ENCODE results near the gene CDC14A.

Gene CDC14A

DNA sequence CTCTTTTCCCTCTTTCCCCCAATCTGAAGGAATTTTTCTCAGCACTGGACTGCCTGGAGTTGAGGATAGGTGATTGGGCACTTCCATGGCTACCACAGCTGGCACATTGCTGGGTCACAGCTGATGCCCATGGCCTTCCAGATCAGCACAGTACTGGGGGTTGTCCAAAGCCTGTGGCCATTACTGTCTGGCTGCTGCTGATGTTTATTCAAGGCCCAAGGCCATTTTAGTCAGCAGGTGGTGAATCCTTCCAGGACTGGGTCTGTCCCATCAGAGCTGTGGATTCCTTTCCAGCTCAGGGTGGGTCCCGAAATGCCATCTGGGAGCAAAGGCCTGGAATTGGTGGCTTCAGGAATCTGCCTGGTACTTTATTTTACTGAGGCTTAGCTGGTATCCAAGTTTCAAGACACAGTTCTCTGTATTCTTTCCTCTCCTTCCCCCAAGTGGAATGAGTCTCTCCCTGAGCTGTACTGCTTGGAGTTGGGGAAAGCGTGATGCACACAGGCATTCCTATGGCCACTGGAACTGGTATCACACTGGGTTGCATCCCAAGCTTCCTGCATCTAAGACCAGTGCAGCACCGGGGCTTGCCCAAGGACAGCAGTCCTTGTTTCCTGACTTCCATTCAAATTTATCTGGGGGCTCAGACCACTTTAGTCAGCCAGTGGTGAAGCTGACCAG lies 204.8 kb downstream of the CDC14A start:
- H3K27ac Mint-ChIP-seq = no peak overlapping the region
- H3K36me3 Mint-ChIP-seq = no peaks in the 10 kb centered on the region
- H3K9me3 Mint-ChIP-seq = peaks cover 10% of the 10 kb centered on the region
- no peak for DNase-seq
- H3K27me3 Mint-ChIP-seq = peaks cover 21% of the 10 kb centered on the region
- no peak overlapping the region for H3K4me3 Mint-ChIP-seq
- CTCF ChIA-PET = no interaction called here
- no peaks in the 10 kb centered on the region for H3K4me1 Mint-ChIP-seq

DNA sequence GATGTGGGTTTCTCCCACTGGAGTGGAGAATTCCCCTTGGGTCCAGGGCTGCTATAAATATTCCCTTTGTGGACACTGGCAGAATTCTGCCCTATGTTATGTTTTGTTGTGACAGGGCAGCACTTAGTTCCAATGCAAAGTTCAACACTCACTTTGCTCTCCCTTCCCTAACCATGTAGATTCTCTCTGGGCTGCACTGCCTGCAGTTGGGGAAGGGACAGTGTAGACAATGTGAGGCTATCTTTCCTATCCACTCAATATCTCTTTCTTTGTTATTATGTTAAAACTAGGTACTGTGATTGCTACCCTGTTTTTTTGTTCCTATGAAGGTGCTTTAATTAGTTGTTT lies 205.3 kb downstream of the CDC14A start:
- Mint-ChIP-seq H3K27me3 (peaks cover 16% of the 10 kb centered on the region), H3K4me3 (no peak overlapping the region), H3K36me3 (no peaks in the 10 kb centered on the region), H3K27ac (no peak overlapping the region), H3K9me3 (peaks cover 6% of the 10 kb centered on the region), H3K4me1 (no peaks in the 10 kb centered on the region)
- no peak for DNase-seq
- CTCF ChIA-PET = no interaction called here

GRCh38 chr1:100565533-100565932 lies 213.2 kb downstream of the CDC14A start:
- no peak for DNase-seq
- no peak overlapping the region for H3K4me3 Mint-ChIP-seq
- H3K27ac Mint-ChIP-seq = no peak overlapping the region
- no peaks in the 10 kb centered on the region for H3K36me3 Mint-ChIP-seq
- no peaks in the 10 kb centered on the region for H3K9me3 Mint-ChIP-seq
- H3K27me3 Mint-ChIP-seq = peaks cover 13% of the 10 kb centered on the region
- no peaks in the 10 kb centered on the region for H3K4me1 Mint-ChIP-seq
- CTCF ChIA-PET = no interaction called here

DNA sequence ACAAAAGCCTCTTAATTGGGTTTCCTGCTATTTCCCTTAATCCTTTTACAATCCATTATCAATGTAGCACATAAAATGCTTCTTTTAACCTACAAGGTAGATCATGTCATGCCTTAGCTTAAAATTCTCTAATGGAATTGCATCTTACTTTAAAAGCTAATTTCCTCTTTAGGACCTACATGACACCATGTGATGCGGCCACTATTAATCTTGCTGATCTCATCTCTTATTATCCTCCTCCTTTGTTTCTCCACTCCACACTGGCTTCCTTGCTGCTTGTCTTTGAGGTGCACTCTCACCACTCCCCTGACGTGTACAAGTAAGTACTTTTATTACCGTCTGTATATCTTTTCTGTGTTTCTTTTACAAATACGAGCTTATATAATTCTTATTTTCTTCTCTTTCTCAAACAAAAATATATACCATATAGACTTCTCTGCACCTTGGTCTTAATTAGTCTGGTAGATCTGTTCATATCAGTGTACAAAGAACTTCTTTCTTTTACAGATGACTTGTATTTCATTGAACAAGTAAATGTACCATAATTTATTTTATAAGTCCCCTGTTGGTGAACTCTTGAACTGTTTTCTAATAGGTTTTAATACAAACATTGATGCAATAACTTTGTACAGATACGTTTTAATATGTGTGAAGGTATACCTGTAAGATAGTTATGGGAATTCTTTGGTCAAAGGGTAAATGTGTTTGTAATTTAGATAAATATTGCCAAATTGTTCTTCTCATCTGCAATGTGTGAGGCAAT lies 213.8 kb downstream of the CDC14A start:
- Mint-ChIP-seq H3K27ac (no peak overlapping the region), H3K36me3 (no peaks in the 10 kb centered on the region), H3K4me1 (no peaks in the 10 kb centered on the region), H3K9me3 (no peaks in the 10 kb centered on the region), H3K27me3 (peaks cover 9% of the 10 kb centered on the region), H3K4me3 (no peak overlapping the region)
- DNase-seq = no peak
- CTCF ChIA-PET = no interaction called here

- no peak for DNase-seq
- Mint-ChIP-seq H3K27ac (no peak overlapping the region), H3K4me3 (no peak overlapping the region), H3K36me3 (no peaks in the 10 kb centered on the region), H3K9me3 (peaks cover 2% of the 10 kb centered on the region), H3K4me1 (no peaks in the 10 kb centered on the region), H3K27me3 (peaks cover 9% of the 10 kb centered on the region)
- CTCF ChIA-PET = no interaction called here
Measured at GRCh38 chr1:100567062-100567461, 214.8 kb downstream of the CDC14A start.

Measured in activated naive CD4-positive, alpha-beta T cell treated with anti-CD3 and anti-CD28 coated beads, Interleukin-2, amount 10 ng/mL, durations not matched to agents 7 days and 5 days (primary cell).